ENCODE measurements around the gene WDFY4. TPM values are rescaled to one million over a fixed set of nuclear protein-coding genes. Genes with fewer than 3 reads are reported as not detected.

The WDFY4 gene
- total RNA-seq, 1 experiment from 2014 or later = not detected

- no peak overlapping the region for H3K4me2 ChIP-seq (ENCODE audit: insufficient read depth, insufficient read length, low read length)
- H4K5ac ChIP-seq (ENCODE audit: insufficient read length, low read depth, low read length) = no peak overlapping the region
- H3K27ac ChIP-seq (ENCODE audit: insufficient read length, low read depth, low read length) = no peak overlapping the region
- Mint-ChIP-seq H3K9me3 (peaks cover 0 to 2% of the 10 kb centered on the region in 2 experiments; a peak in 1 of 5 replicates), H3K4me3 (no peak overlapping the region), H3K27ac (no peak overlapping the region), H3K27me3 (ENCODE audit: low read depth) (peaks cover 2% of the 10 kb centered on the region), H3K4me1 (peaks cover 0 to 2% of the 10 kb centered on the region in 2 experiments; a peak in 1 of 4 replicates), H3K36me3 (ENCODE audit: insufficient read depth in 1 of 3, low read depth in 3 of 3) (no peaks in the 10 kb centered on the region)
- H2AFZ ChIP-seq (ENCODE audit: low read length) = no peak overlapping the region
- no peak overlapping the region for H2BK120ac ChIP-seq (ENCODE audit: low read depth, low read length, poor library complexity, severe bottlenecking)
- H3K79me2 ChIP-seq (ENCODE audit: insufficient read depth, low read length) = no peaks in the 10 kb centered on the region
- H2BK15ac ChIP-seq (ENCODE audit: low read depth, low read length) = no peak overlapping the region
- no peak overlapping the region for H3K18ac ChIP-seq (ENCODE audit: insufficient read length, low read depth, low read length)
- no peak overlapping the region for H2AK5ac ChIP-seq (ENCODE audit: insufficient read length, low read length)
- no peaks in the 10 kb centered on the region for H3K4me1 ChIP-seq (ENCODE audit: insufficient read depth, low read length)
- no peak overlapping the region for H3T11ph ChIP-seq (ENCODE audit: low read length)
- WGBS (ENCODE audit: extremely low coverage, insufficient read length, low lambda C conversion rate) = no CpG with 5 or more reads among the region's 2 CpGs
- H2BK5ac ChIP-seq (ENCODE audit: insufficient read length, low read length) = no peak overlapping the region
- H3K9me3 ChIP-seq (ENCODE audit: control insufficient read depth, low read depth, low read length) = no peaks in the 10 kb centered on the region
- H4K20me1 ChIP-seq (ENCODE audit: control insufficient read depth, insufficient read depth, insufficient read length) = no peaks in the 10 kb centered on the region
- no peak overlapping the region for H4K8ac ChIP-seq (replicated peaks; ENCODE audit: insufficient read length, low read depth, low read length)
- no peak overlapping the region for H3K23ac ChIP-seq (ENCODE audit: insufficient read length, low read depth, low read length)
- H3K9ac ChIP-seq (ENCODE audit: extremely low read depth, insufficient read length, low read length) = no peak overlapping the region
- H2BK12ac ChIP-seq (ENCODE audit: insufficient read length, low read depth, low read length) = no peak overlapping the region
- H2BK20ac ChIP-seq (ENCODE audit: low read depth, low read length, poor library complexity, severe bottlenecking) = no peak overlapping the region
- no peak overlapping the region for H3K4ac ChIP-seq (ENCODE audit: low read depth, low read length)
- no peaks in the 10 kb centered on the region for H3K23me2 ChIP-seq (ENCODE audit: insufficient read length, low read depth, low read length, poor library complexity, severe bottlenecking)
- no peak overlapping the region for H3K14ac ChIP-seq (ENCODE audit: insufficient read depth, low read length)
- TF ChIP-seq, protein P1, sequence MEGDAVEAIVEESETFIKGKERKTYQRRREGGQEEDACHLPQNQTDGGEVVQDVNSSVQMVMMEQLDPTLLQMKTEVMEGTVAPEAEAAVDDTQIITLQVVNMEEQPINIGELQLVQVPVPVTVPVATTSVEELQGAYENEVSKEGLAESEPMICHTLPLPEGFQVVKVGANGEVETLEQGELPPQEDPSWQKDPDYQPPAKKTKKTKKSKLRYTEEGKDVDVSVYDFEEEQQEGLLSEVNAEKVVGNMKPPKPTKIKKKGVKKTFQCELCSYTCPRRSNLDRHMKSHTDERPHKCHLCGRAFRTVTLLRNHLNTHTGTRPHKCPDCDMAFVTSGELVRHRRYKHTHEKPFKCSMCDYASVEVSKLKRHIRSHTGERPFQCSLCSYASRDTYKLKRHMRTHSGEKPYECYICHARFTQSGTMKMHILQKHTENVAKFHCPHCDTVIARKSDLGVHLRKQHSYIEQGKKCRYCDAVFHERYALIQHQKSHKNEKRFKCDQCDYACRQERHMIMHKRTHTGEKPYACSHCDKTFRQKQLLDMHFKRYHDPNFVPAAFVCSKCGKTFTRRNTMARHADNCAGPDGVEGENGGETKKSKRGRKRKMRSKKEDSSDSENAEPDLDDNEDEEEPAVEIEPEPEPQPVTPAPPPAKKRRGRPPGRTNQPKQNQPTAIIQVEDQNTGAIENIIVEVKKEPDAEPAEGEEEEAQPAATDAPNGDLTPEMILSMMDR (conservative IDR thresholded peaks at IDR 0.05) = no peak
- H3K79me1 ChIP-seq (ENCODE audit: insufficient read depth, low read depth, low read length, poor library complexity, severe bottlenecking) = no peaks in the 10 kb centered on the region
- H3K56ac ChIP-seq (ENCODE audit: insufficient read length, low read depth, low read length) = no peak overlapping the region
- DNase-seq = no peak
- no peak overlapping the region for H4K91ac ChIP-seq (ENCODE audit: insufficient read length, low read depth, low read length)
- H3K27me3 ChIP-seq (ENCODE audit: insufficient read depth, low read length) = no peaks in the 10 kb centered on the region
Measured at GRCh38 chr10:48833674-48834073, 149.0 kb downstream of the WDFY4 start.

Measured in H9 (cell line).